ENCODE data around the gene USP30. TPM values are rescaled to one million over a fixed set of nuclear protein-coding genes. Genes with fewer than 3 reads are reported as not detected.

The USP30 gene
- total and polyA plus RNA-seq, 4 donors = 6.5 to 17.9 (median 8.0) TPM

- H3K9me3 ChIP-seq (ENCODE audit: control insufficient read depth in 4 of 4, insufficient read depth in 3 of 4, low read length in 3 of 4) = no peaks in the 10 kb centered on the region
- peak overlapping the region in 1 of 2 donors; percentile 26 for H3K27ac ChIP-seq (ENCODE audit: low read depth in 1 of 2, low read length in 1 of 2)
- ATAC-seq (ENCODE audit: insufficient read depth, low FRiP score) = no peak
- no peaks in the 10 kb centered on the region for H3K36me3 ChIP-seq (ENCODE audit: control insufficient read depth in 4 of 4, insufficient read depth in 4 of 4, low read length in 4 of 4)
- peaks cover 0 to 6% (median 1%) of the 10 kb centered on the region in 5 donors for H3K4me1 ChIP-seq (ENCODE audit: control insufficient read depth in 5 of 5, insufficient read depth in 5 of 5, low read length in 5 of 5)
- no peak overlapping the region for H3K4me3 ChIP-seq
- no peak overlapping the region for H3K9ac ChIP-seq (ENCODE audit: insufficient read depth in 1 of 2, low read length in 2 of 2)
- WGBS, 2 donors = 82 to 93% methylated on average over 7 of the region's 7 CpGs
- TF ChIP-seq CTCF (IDR thresholded peaks at IDR 0.05; ENCODE audit: control extremely low read depth, extremely low read depth) = no peak
- no peaks in the 10 kb centered on the region for H3K27me3 ChIP-seq (ENCODE audit: control insufficient read depth in 3 of 3, insufficient read depth in 3 of 3, low read length in 2 of 3)
- DNase-seq = no peak
Observed at GRCh38 chr12:109125791-109126190, 73.4 kb downstream of the USP30 start.

GRCh38 chr12:109126784-109127183 is 74.4 kb downstream of the USP30 start:
- DNase-seq = peak in 2 of 3 donors; percentile 81 to 93
- Histone ChIP-seq H3K27ac (ENCODE audit: low read depth in 1 of 2, low read length in 1 of 2) (no peak overlapping the region), H3K4me3 (no peak overlapping the region), H3K9ac (ENCODE audit: insufficient read depth in 1 of 2, low read length in 2 of 2) (peak overlapping the region in 1 of 2 donors; percentile 42), H3K9me3 (ENCODE audit: control insufficient read depth in 4 of 4, insufficient read depth in 3 of 4, low read length in 3 of 4) (no peaks in the 10 kb centered on the region), H3K4me1 (ENCODE audit: control insufficient read depth in 5 of 5, insufficient read depth in 5 of 5, low read length in 5 of 5) (peaks cover 1 to 6% (median 4%) of the 10 kb centered on the region in 5 donors), H3K27me3 (ENCODE audit: control insufficient read depth in 3 of 3, insufficient read depth in 3 of 3, low read length in 2 of 3) (no peaks in the 10 kb centered on the region), H3K36me3 (ENCODE audit: control insufficient read depth in 4 of 4, insufficient read depth in 4 of 4, low read length in 4 of 4) (no peaks in the 10 kb centered on the region)
- WGBS, 2 donors = 75 to 88% methylated on average over 3 of the region's 3 CpGs
- ATAC-seq (ENCODE audit: insufficient read depth, low FRiP score) = no peak
- TF ChIP-seq CTCF (IDR thresholded peaks at IDR 0.05; ENCODE audit: control extremely low read depth, extremely low read depth) = no peak

GRCh38 chr12:109127533-109128242 is 75.3 kb downstream of the USP30 start:
- 94 to 95% methylated on average over 13 of the region's 13 CpGs for WGBS, 2 donors
- no peak overlapping the region for H3K4me3 ChIP-seq
- H3K36me3 ChIP-seq (ENCODE audit: control insufficient read depth in 4 of 4, insufficient read depth in 4 of 4, low read length in 4 of 4) = no peaks in the 10 kb centered on the region
- H3K4me1 ChIP-seq (ENCODE audit: control insufficient read depth in 5 of 5, insufficient read depth in 5 of 5, low read length in 5 of 5) = peaks cover 1 to 6% (median 4%) of the 10 kb centered on the region in 5 donors
- DNase-seq (no peak), ATAC-seq (ENCODE audit: insufficient read depth, low FRiP score) (no peak)
- no peak for TF ChIP-seq CTCF (IDR thresholded peaks at IDR 0.05; ENCODE audit: control extremely low read depth, extremely low read depth)
- no peak overlapping the region for H3K9ac ChIP-seq (ENCODE audit: insufficient read depth in 1 of 2, low read length in 2 of 2)
- no peak overlapping the region for H3K27ac ChIP-seq (ENCODE audit: low read depth in 1 of 2, low read length in 1 of 2)
- peaks cover 0 to 2% (median 0%) of the 10 kb centered on the region in 3 donors for H3K27me3 ChIP-seq (ENCODE audit: control insufficient read depth in 3 of 3, insufficient read depth in 3 of 3, low read length in 2 of 3)
- H3K9me3 ChIP-seq (ENCODE audit: control insufficient read depth in 4 of 4, insufficient read depth in 3 of 4, low read length in 3 of 4) = no peaks in the 10 kb centered on the region
